Measurements from ENCODE around the gene TUBA3D.
"Not testable (repeated sequence)": the region's sequence is repeated elsewhere in the genome, so short reads cannot be mapped to it uniquely, and the experiment has no call there.

TUBA3D gene

GRCh38 chr2:131475831-131476230 is at the start of gene TUBA3D:
TSS of gene TUBA3D (plus strand) at chr2:131476119. CDS start at chr2:131476200, 81 bp downstream.
- TF ChIP-seq CTCF (IDR thresholded peaks at IDR 0.05; ENCODE audit: insufficient read depth, low read depth, low read length, missing control alignments), result no peak
- no peak within 1 kb of the TSS for H3K4me3 ChIP-seq (ENCODE audit: low read length)
- no peak for DNase-seq (ENCODE audit: low read depth)

- DNase-seq (ENCODE audit: low read depth), result no peak
- H3K4me3 ChIP-seq (ENCODE audit: low read length), result no peak overlapping the region
Observed at GRCh38 chr2:131426727-131427126, 49.2 kb upstream of the TUBA3D start.

GRCh38 chr2:131431336-131431735 is 44.6 kb upstream of the TUBA3D start:
- no peak for DNase-seq (ENCODE audit: low read depth)
- H3K4me3 ChIP-seq (ENCODE audit: low read length), result no peak overlapping the region

More at GRCh38 chr2:131426727-131427126, 49.2 kb upstream of the TUBA3D start:
- TF ChIP-seq CTCF (IDR thresholded peaks at IDR 0.05; ENCODE audit: insufficient read depth, low read depth, low read length, missing control alignments), result no peak

GRCh38 chr2:131440742-131441468 is 35.0 kb upstream of the TUBA3D start:
- DNase-seq (ENCODE audit: low read depth); H3K4me3 ChIP-seq (ENCODE audit: low read length): not testable (repeated sequence)

More at GRCh38 chr2:131431336-131431735, 44.6 kb upstream of the TUBA3D start:
- no peak for TF ChIP-seq CTCF (IDR thresholded peaks at IDR 0.05; ENCODE audit: insufficient read depth, low read depth, low read length, missing control alignments)

- H3K4me3 ChIP-seq (ENCODE audit: low read length); DNase-seq (ENCODE audit: low read depth): not testable (repeated sequence)
Observed at GRCh38 chr2:131444736-131445514, 31.0 kb upstream of the TUBA3D start.

- DNase-seq (ENCODE audit: low read depth); H3K4me3 ChIP-seq (ENCODE audit: low read length): not testable (repeated sequence)
Observed at GRCh38 chr2:131445515-131445797, 30.5 kb upstream of the TUBA3D start.

- no peak for DNase-seq (ENCODE audit: low read depth)
- TF ChIP-seq CTCF (IDR thresholded peaks at IDR 0.05; ENCODE audit: insufficient read depth, low read depth, low read length, missing control alignments), result no peak
- no peak overlapping the region for H3K4me3 ChIP-seq (ENCODE audit: low read length)
Observed at GRCh38 chr2:131445896-131446295, 30.0 kb upstream of the TUBA3D start.

GRCh38 chr2:131447981-131448380 is 27.9 kb upstream of the TUBA3D start:
- DNase-seq (ENCODE audit: low read depth); H3K4me3 ChIP-seq (ENCODE audit: low read length): not testable (repeated sequence)

GRCh38 chr2:131451265-131451949 is 24.5 kb upstream of the TUBA3D start:
- H3K4me3 ChIP-seq (ENCODE audit: low read length), result not testable (repeated sequence)

GRCh38 chr2:131454914-131455313 is 21.0 kb upstream of the TUBA3D start:
- not testable (repeated sequence) for H3K4me3 ChIP-seq (ENCODE audit: low read length); DNase-seq (ENCODE audit: low read depth)

More at GRCh38 chr2:131451265-131451949, 24.5 kb upstream of the TUBA3D start:
- not testable (repeated sequence) for DNase-seq (ENCODE audit: low read depth)

GRCh38 chr2:131467722-131468121 is 8.2 kb upstream of the TUBA3D start:
- not testable (repeated sequence) for DNase-seq (ENCODE audit: low read depth); H3K4me3 ChIP-seq (ENCODE audit: low read length)

- DNase-seq (ENCODE audit: low read depth); H3K4me3 ChIP-seq (ENCODE audit: low read length): not testable (repeated sequence)
Observed at GRCh38 chr2:131470944-131471343, 5.0 kb upstream of the TUBA3D start.

GRCh38 chr2:131471624-131472023 is 4.3 kb upstream of the TUBA3D start:
- H3K4me3 ChIP-seq (ENCODE audit: low read length); DNase-seq (ENCODE audit: low read depth): not testable (repeated sequence)

GRCh38 chr2:131473266-131473665 is 2.7 kb upstream of the TUBA3D start:
- DNase-seq (ENCODE audit: low read depth); H3K4me3 ChIP-seq (ENCODE audit: low read length): not testable (repeated sequence)
